Endodermal cell (in vitro differentiated cells): Measurements from ENCODE around the gene NUDT13. TPM values are rescaled to one million over a fixed set of nuclear protein-coding genes. Genes with fewer than 3 reads are reported as not detected.

Experiments used
- DNase-seq: peaks from one replicate; pipeline ENCODE4 v3.0.0-alpha.2; 2017
- H3K27ac ChIP-seq: 2 replicates; pipeline ENCODE4 v1.5.1; 2013; ENCODE audit warnings: mild to moderate bottlenecking, low read depth, low read length, moderate library complexity
- H3K27me3 ChIP-seq: 2 replicates; pipeline ENCODE4 v1.6.1; 2013; ENCODE audit warnings: mild to moderate bottlenecking, low read length, moderate library complexity; ENCODE audit not compliant: insufficient read depth, control insufficient read depth, poor library complexity, severe bottlenecking
- H3K36me3 ChIP-seq: 2 replicates; pipeline ENCODE4 v1.7.0; 2013; ENCODE audit warnings: mild to moderate bottlenecking, low read length, moderate library complexity; ENCODE audit not compliant: control insufficient read depth, insufficient read depth
- H3K4me1 ChIP-seq: one replicate; pipeline ENCODE4 v1.7.0; 2013; ENCODE audit warnings: low read length; ENCODE audit not compliant: control insufficient read depth, insufficient read depth
- H3K4me3 ChIP-seq: 2 replicates; pipeline ENCODE4 v1.5.1; 2013; ENCODE audit warnings: mild to moderate bottlenecking, low read length, moderate library complexity
- H3K9ac ChIP-seq: 2 replicates; pipeline ENCODE4 v1.6.1; 2013; ENCODE audit warnings: mild to moderate bottlenecking, low read length, moderate library complexity; ENCODE audit not compliant: poor library complexity, severe bottlenecking; ENCODE audit errors: extremely low read depth
- H3K9me3 ChIP-seq: 2 replicates; pipeline ENCODE4 v1.6.1; 2013; ENCODE audit warnings: mild to moderate bottlenecking, low read length, moderate library complexity; ENCODE audit not compliant: control insufficient read depth
- H3K27ac Mint-ChIP-seq: 2 replicates; pipeline ENCODE4 v1.8.0; 2020; ENCODE audit warnings: mixed read lengths
- H3K27me3 Mint-ChIP-seq: 2 replicates; pipeline ENCODE4 v1.8.0; 2021; ENCODE audit warnings: mild to moderate bottlenecking, mixed read lengths; ENCODE audit not compliant: insufficient read depth
- H3K36me3 Mint-ChIP-seq: 2 replicates; pipeline ENCODE4 v1.8.0; 2020; ENCODE audit warnings: low read depth, mixed read lengths
- H3K4me1 Mint-ChIP-seq: 2 replicates; pipeline ENCODE4 v1.8.0; 2020; ENCODE audit warnings: mixed read lengths
- H3K4me3 Mint-ChIP-seq: 2 replicates; pipeline ENCODE4 v1.8.0; 2020; ENCODE audit warnings: mild to moderate bottlenecking, moderate library complexity, mixed read lengths
- H3K9me3 Mint-ChIP-seq: 2 replicates; pipeline ENCODE4 v1.8.0; 2020; ENCODE audit warnings: mild to moderate bottlenecking, mixed read lengths
- WGBS, 2 experiments: methylation state at CpG; one replicate each; pipeline versions ENCODE4 v1.1.5 to v1.1.7; 2013; ENCODE audit warnings: missing lambda C conversion rate in 2 of 2, mixed read lengths in 1 of 2; ENCODE audit not compliant: insufficient coverage in 1 of 2, insufficient read length in 1 of 2; 5-methylcytosine and 5-hydroxymethylcytosine counted together
- total RNA-seq, 2 donors: library from RNA; stranded (reverse); fragmentation: NEBNext Ultra II Directional in 1 of 2; extraction: Animal tissue kit (Norgen Biotek cat#: 25700) in 1 of 2; gene quantifications; 2 replicates in 1 of 2; 3 replicates in 1 of 2; pipeline ENCODE4 v1.2.1, GENCODE V29; 2021
- TF ChIP-seq, protein P1 (sequence below): fragments of 200-600 bp; sonication (generic); conservative IDR thresholded peaks from 2 replicates; pipeline ENCODE4 v1.5.0; 2021; ENCODE audit warnings: antibody characterized with exemption, mild to moderate bottlenecking

NUDT13 gene
- total RNA-seq, 2 donors from 2014 or later = 3.3 to 3.9 TPM

GRCh38 chr10:73065441-73065840 lies 44.8 kb upstream of the NUDT13 start:
- Histone ChIP-seq H3K9ac (no peak overlapping the region), H3K4me1 (no peaks in the 10 kb centered on the region), H3K9me3 (no peaks in the 10 kb centered on the region), H3K27me3 (no peaks in the 10 kb centered on the region), H3K4me3 (no peak overlapping the region), H3K36me3 (peaks cover 45% of the 10 kb centered on the region), H3K27ac (no peak overlapping the region)
- no peak overlapping the region for H3K4me3 Mint-ChIP-seq
- DNase-seq = no peak
- WGBS, 2 experiments = 90 to 100% methylated on average over 1 of the region's 1 CpG
- no peaks in the 10 kb centered on the region for H3K4me1 Mint-ChIP-seq
- no peaks in the 10 kb centered on the region for H3K27me3 Mint-ChIP-seq
- peaks cover 43% of the 10 kb centered on the region for H3K36me3 Mint-ChIP-seq
- H3K9me3 Mint-ChIP-seq = no peaks in the 10 kb centered on the region
- TF ChIP-seq, protein P1, sequence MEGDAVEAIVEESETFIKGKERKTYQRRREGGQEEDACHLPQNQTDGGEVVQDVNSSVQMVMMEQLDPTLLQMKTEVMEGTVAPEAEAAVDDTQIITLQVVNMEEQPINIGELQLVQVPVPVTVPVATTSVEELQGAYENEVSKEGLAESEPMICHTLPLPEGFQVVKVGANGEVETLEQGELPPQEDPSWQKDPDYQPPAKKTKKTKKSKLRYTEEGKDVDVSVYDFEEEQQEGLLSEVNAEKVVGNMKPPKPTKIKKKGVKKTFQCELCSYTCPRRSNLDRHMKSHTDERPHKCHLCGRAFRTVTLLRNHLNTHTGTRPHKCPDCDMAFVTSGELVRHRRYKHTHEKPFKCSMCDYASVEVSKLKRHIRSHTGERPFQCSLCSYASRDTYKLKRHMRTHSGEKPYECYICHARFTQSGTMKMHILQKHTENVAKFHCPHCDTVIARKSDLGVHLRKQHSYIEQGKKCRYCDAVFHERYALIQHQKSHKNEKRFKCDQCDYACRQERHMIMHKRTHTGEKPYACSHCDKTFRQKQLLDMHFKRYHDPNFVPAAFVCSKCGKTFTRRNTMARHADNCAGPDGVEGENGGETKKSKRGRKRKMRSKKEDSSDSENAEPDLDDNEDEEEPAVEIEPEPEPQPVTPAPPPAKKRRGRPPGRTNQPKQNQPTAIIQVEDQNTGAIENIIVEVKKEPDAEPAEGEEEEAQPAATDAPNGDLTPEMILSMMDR = no peak
- H3K27ac Mint-ChIP-seq = no peak overlapping the region

DNA sequence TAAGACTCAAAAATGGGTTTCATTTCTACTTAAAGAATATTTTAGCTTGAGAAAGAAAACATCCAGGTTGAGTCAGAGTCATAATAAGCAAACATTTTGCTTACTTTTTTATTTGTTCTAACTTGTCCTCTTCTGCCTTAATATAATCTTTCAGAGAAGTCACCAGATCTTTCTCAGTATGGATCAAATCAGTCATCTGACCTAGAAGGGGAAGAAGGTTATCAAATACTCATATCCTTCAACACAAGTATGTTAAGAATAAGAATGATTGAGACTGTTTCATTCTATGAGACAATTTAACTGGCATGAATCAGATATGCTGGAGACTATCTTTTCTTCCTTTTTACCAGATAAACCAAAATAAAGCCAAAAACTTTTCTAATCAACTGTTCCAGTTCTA lies 36.6 kb upstream of the NUDT13 start:
- Histone ChIP-seq H3K36me3 (peaks cover 49% of the 10 kb centered on the region), H3K4me1 (no peaks in the 10 kb centered on the region), H3K27me3 (no peaks in the 10 kb centered on the region), H3K9ac (no peak overlapping the region), H3K4me3 (no peak overlapping the region), H3K9me3 (no peaks in the 10 kb centered on the region), H3K27ac (no peak overlapping the region)
- Mint-ChIP-seq H3K36me3 (peaks cover 26% of the 10 kb centered on the region), H3K4me1 (peaks cover 1% of the 10 kb centered on the region), H3K4me3 (no peak overlapping the region), H3K27me3 (no peaks in the 10 kb centered on the region), H3K9me3 (no peaks in the 10 kb centered on the region), H3K27ac (no peak overlapping the region)
- DNase-seq = no peak
- TF ChIP-seq, protein P1 = no peak

DNA sequence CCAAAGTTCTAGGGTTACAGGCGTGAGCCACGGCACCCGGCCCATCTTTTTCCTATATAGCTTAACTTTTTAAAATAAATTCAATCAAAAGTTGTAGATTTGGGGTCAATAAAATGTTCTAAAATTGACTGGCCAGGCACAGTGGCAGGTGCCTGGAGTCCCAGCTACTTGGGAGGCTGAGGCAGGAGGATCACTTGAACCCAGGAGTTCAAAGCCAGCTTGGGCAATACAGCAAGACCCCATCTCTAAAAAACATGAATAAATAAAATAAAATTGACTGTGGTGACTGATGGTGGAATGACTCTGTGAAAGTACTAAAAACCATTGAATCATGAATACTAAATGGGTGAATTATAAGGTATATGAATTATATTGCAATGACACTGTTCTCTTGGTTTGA lies 34.4 kb upstream of the NUDT13 start:
- H3K9ac ChIP-seq = no peak overlapping the region
- WGBS, 2 experiments = 95% methylated on average over 3 of the region's 3 CpGs; no CpG with 5 or more reads in 1 of the 2 experiments
- no peaks in the 10 kb centered on the region for H3K27me3 ChIP-seq
- TF ChIP-seq, protein P1 = no peak
- Mint-ChIP-seq H3K27ac (no peak overlapping the region), H3K4me3 (no peak overlapping the region), H3K27me3 (no peaks in the 10 kb centered on the region), H3K4me1 (peaks cover 6% of the 10 kb centered on the region), H3K36me3 (peaks cover 20% of the 10 kb centered on the region), H3K9me3 (no peaks in the 10 kb centered on the region)
- no peak overlapping the region for H3K4me3 ChIP-seq
- H3K36me3 ChIP-seq = peaks cover 36% of the 10 kb centered on the region
- H3K9me3 ChIP-seq = no peaks in the 10 kb centered on the region
- H3K27ac ChIP-seq = no peak overlapping the region
- H3K4me1 ChIP-seq = no peaks in the 10 kb centered on the region
- DNase-seq = no peak
